HEK293 (cell line): ENCODE data around the gene SERPINA3.

ENCODE experiments used
- CTCF ChIA-PET: fragments of 350-600 bp; formaldehyde crosslinking; extraction: SDS; loops from one replicate; lab custom pipeline; 2021; ENCODE audit warnings: antibody characterized with exemption; lab: Yijun Ruan, JAX
- POLR2A ChIA-PET: fragments of 300-600 bp; formaldehyde crosslinking; extraction: SDS; loops from one replicate; lab custom pipeline; 2020; ENCODE audit warnings: antibody characterized with exemption, inconsistent platforms; lab: Yijun Ruan, JAX
- H3K27ac ChIP-seq: fragments of 200-500 bp; sonication (Bioruptor generic); 2 replicates; pipeline ENCODE4 v1.5.1; 2014; ENCODE audit warnings: low read depth, low read length, control low read depth, inconsistent platforms; ENCODE audit errors: extremely low read depth
- H3K36me3 ChIP-seq, 2 experiments: fragments of 200-500 bp in 1 of 2; sonication (Bioruptor generic) in 1 of 2; 1 replicate in 1 of 2; 2 replicates in 1 of 2; pipeline ENCODE4 v1.5.1; 2014 to 2017; ENCODE audit warnings: inconsistent platforms in 2 of 2, low read length in 2 of 2; ENCODE audit not compliant: control insufficient read depth in 2 of 2, insufficient read depth in 1 of 2
- H3K4me1 ChIP-seq: fragments of 200-500 bp; sonication (Bioruptor generic); 2 replicates; pipeline ENCODE4 v1.5.1; 2014; ENCODE audit warnings: mild to moderate bottlenecking, low read length, inconsistent platforms; ENCODE audit not compliant: control insufficient read depth, insufficient read depth
- H3K4me3 ChIP-seq: 2 replicates; pipeline ENCODE4 v1.5.1; 2011; ENCODE audit warnings: low read depth, mild to moderate bottlenecking, control low read depth, low read length, moderate library complexity
- H3K9me3 ChIP-seq: fragments of 200-500 bp; sonication (Bioruptor generic); 2 replicates; pipeline ENCODE4 v1.5.1; 2014; ENCODE audit warnings: low read depth, low read length, inconsistent platforms; ENCODE audit not compliant: control insufficient read depth, insufficient read depth
- GLIS2 ChIP-seq: fragments of 450-650 bp; formaldehyde crosslinking; IDR thresholded peaks from 2 replicates; pipeline ENCODE4 v1.5.1; 2016; ENCODE audit warnings: missing biosample characterization, missing genetic modification characterization
- IKZF3 ChIP-seq: fragments of 450-650 bp; IDR thresholded peaks from 2 replicates; pipeline ENCODE4 v1.5.0; 2018; ENCODE audit warnings: missing biosample characterization, mild to moderate bottlenecking, missing genetic modification characterization, moderate library complexity
- KLF10 ChIP-seq: fragments of 450-650 bp; IDR thresholded peaks from 2 replicates; pipeline ENCODE4 v1.5.1; 2018; ENCODE audit warnings: missing biosample characterization, mild to moderate bottlenecking, missing genetic modification characterization
- MYNN ChIP-seq: fragments of 450-650 bp; formaldehyde crosslinking; IDR thresholded peaks from 2 replicates; pipeline ENCODE4 v1.5.1; 2016; ENCODE audit warnings: missing biosample characterization, missing genetic modification characterization, borderline replicate concordance
- OSR2 ChIP-seq: fragments of 450-650 bp; formaldehyde crosslinking; IDR thresholded peaks from 2 replicates; pipeline ENCODE4 v1.5.1; 2016; ENCODE audit warnings: missing biosample characterization, missing genetic modification characterization
- PRDM6 ChIP-seq: fragments of 450-650 bp; formaldehyde crosslinking; IDR thresholded peaks from 2 replicates; pipeline ENCODE4 v1.5.1; 2017; ENCODE audit warnings: missing biosample characterization, missing genetic modification characterization
- TSHZ1 ChIP-seq: fragments of 450-650 bp; formaldehyde crosslinking; IDR thresholded peaks from 2 replicates; pipeline ENCODE4 v1.5.1; 2016; ENCODE audit warnings: missing biosample characterization, missing genetic modification characterization, borderline replicate concordance
- ZBTB1 ChIP-seq: fragments of 450-650 bp; formaldehyde crosslinking; IDR thresholded peaks from 2 replicates; pipeline ENCODE4 v1.5.1; 2016; ENCODE audit warnings: missing biosample characterization, missing genetic modification characterization
- ZBTB17 ChIP-seq: fragments of 450-650 bp; formaldehyde crosslinking; IDR thresholded peaks from 2 replicates; pipeline ENCODE4 v1.5.1; 2016; ENCODE audit warnings: missing biosample characterization, missing genetic modification characterization
- ZBTB21 ChIP-seq: fragments of 450-650 bp; formaldehyde crosslinking; IDR thresholded peaks from 2 replicates; pipeline ENCODE4 v1.5.1; 2017; ENCODE audit warnings: missing biosample characterization, missing genetic modification characterization
- ZEB2 ChIP-seq: fragments of 450-650 bp; formaldehyde crosslinking; IDR thresholded peaks from 2 replicates; pipeline ENCODE4 v1.5.1; 2016; ENCODE audit warnings: missing biosample characterization, missing genetic modification characterization
- ZFP41 ChIP-seq: fragments of 450-650 bp; formaldehyde crosslinking; IDR thresholded peaks from 2 replicates; pipeline ENCODE4 v1.5.1; 2016; ENCODE audit warnings: missing biosample characterization, missing genetic modification characterization, borderline replicate concordance
- ZNF140 ChIP-seq: fragments of 450-650 bp; formaldehyde crosslinking; IDR thresholded peaks from 2 replicates; pipeline ENCODE4 v1.5.1; 2016; ENCODE audit warnings: missing biosample characterization, missing genetic modification characterization
- ZNF146 ChIP-seq: fragments of 450-650 bp; formaldehyde crosslinking; IDR thresholded peaks from 2 replicates; pipeline ENCODE4 v1.5.1; 2016; ENCODE audit warnings: missing biosample characterization, missing genetic modification characterization
- ZNF169 ChIP-seq: fragments of 450-650 bp; formaldehyde crosslinking; IDR thresholded peaks from 2 replicates; pipeline ENCODE4 v1.5.1; 2016; ENCODE audit warnings: missing biosample characterization, missing genetic modification characterization
- ZNF202 ChIP-seq: fragments of 450-650 bp; formaldehyde crosslinking; IDR thresholded peaks from 2 replicates; pipeline ENCODE4 v1.5.1; 2016; ENCODE audit warnings: missing biosample characterization, missing genetic modification characterization, borderline replicate concordance
- ZNF211 ChIP-seq: fragments of 450-650 bp; formaldehyde crosslinking; IDR thresholded peaks from 2 replicates; pipeline ENCODE4 v1.5.1; 2016; ENCODE audit warnings: low read depth, missing biosample characterization, missing genetic modification characterization
- ZNF214 ChIP-seq: fragments of 450-650 bp; formaldehyde crosslinking; IDR thresholded peaks from 2 replicates; pipeline ENCODE4 v1.5.1; 2017; ENCODE audit warnings: missing biosample characterization, mild to moderate bottlenecking, missing genetic modification characterization, borderline replicate concordance
- ZNF311 ChIP-seq: fragments of 450-650 bp; formaldehyde crosslinking; IDR thresholded peaks from 2 replicates; pipeline ENCODE4 v1.5.1; 2017; ENCODE audit warnings: missing biosample characterization, missing genetic modification characterization, borderline replicate concordance
- ZNF404 ChIP-seq: fragments of 450-650 bp; formaldehyde crosslinking; IDR thresholded peaks from 2 replicates; pipeline ENCODE4 v1.5.1; 2017; ENCODE audit warnings: missing biosample characterization, missing genetic modification characterization
- ZNF510 ChIP-seq: fragments of 450-650 bp; formaldehyde crosslinking; IDR thresholded peaks from 2 replicates; pipeline ENCODE4 v1.5.1; 2018; ENCODE audit warnings: mild to moderate bottlenecking, missing genetic modification characterization, missing biosample characterization; ENCODE audit not compliant: insufficient replicate concordance
- ZNF544 ChIP-seq: fragments of 450-650 bp; formaldehyde crosslinking; IDR thresholded peaks from 2 replicates; pipeline ENCODE4 v1.5.0; 2017; ENCODE audit warnings: missing biosample characterization, missing genetic modification characterization
- ZNF585B ChIP-seq: fragments of 450-650 bp; formaldehyde crosslinking; IDR thresholded peaks from 2 replicates; pipeline ENCODE4 v1.5.1; 2016; ENCODE audit warnings: missing biosample characterization, missing genetic modification characterization
- ZNF600 ChIP-seq: fragments of 450-650 bp; formaldehyde crosslinking; IDR thresholded peaks from 2 replicates; pipeline ENCODE4 v1.5.1; 2016; ENCODE audit warnings: missing biosample characterization, missing genetic modification characterization
- ZNF624 ChIP-seq: fragments of 450-650 bp; formaldehyde crosslinking; IDR thresholded peaks from 2 replicates; pipeline ENCODE4 v1.5.1; 2017; ENCODE audit warnings: missing biosample characterization, missing genetic modification characterization
- ZNF692 ChIP-seq: fragments of 450-650 bp; formaldehyde crosslinking; IDR thresholded peaks from 2 replicates; pipeline ENCODE4 v1.5.1; 2016; ENCODE audit warnings: missing biosample characterization, missing genetic modification characterization
- ZNF704 ChIP-seq: fragments of 450-650 bp; formaldehyde crosslinking; IDR thresholded peaks from 2 replicates; pipeline ENCODE4 v1.5.1; 2016; ENCODE audit warnings: missing biosample characterization, missing genetic modification characterization
- ZNF707 ChIP-seq: fragments of 450-650 bp; formaldehyde crosslinking; IDR thresholded peaks from 2 replicates; pipeline ENCODE4 v1.5.1; 2016; ENCODE audit warnings: missing biosample characterization, missing genetic modification characterization
- ZNF830 ChIP-seq: fragments of 450-650 bp; IDR thresholded peaks from 2 replicates; pipeline ENCODE4 v1.5.0; 2018; ENCODE audit warnings: missing biosample characterization, missing genetic modification characterization, low read depth, mild to moderate bottlenecking, moderate library complexity
- ZSCAN16 ChIP-seq: fragments of 450-650 bp; formaldehyde crosslinking; IDR thresholded peaks from 2 replicates; pipeline ENCODE4 v1.5.1; 2016; ENCODE audit warnings: missing biosample characterization, missing genetic modification characterization

SERPINA3 gene

GRCh38 chr14:94640721-94641631 lies 28.8 kb downstream of the SERPINA3 start:
- H3K4me3 ChIP-seq, result no peak overlapping the region
- no peaks in the 10 kb centered on the region for H3K4me1 ChIP-seq
- TF ChIP-seq ZNF311 (tag by site-specific recombination) (no peak), ZNF202 (no peak), ZNF214 (tag by site-specific recombination) (no peak), ZNF211 (no peak), ZNF830 (tag by site-specific recombination) (no peak), ZNF692 (tag by site-specific recombination) (no peak), ZNF624 (tag by site-specific recombination) (no peak), ZBTB21 (no peak), ZFP41 (tag by site-specific recombination) (no peak), ZNF704 (tag by site-specific recombination) (no peak), ZNF600 (tag by site-specific recombination) (no peak), TSHZ1 (tag by site-specific recombination) (no peak), ZNF544 (tag by site-specific recombination) (no peak), OSR2 (tag by site-specific recombination) (no peak), ZNF146 (no peak), ZNF404 (tag by site-specific recombination) (no peak)
- H3K9me3 ChIP-seq, result no peaks in the 10 kb centered on the region
- CTCF ChIA-PET, result no interaction called here
- no peak overlapping the region for H3K27ac ChIP-seq
- POLR2A ChIA-PET, result no interaction called here
- H3K36me3 ChIP-seq, result no peaks in the 10 kb centered on the region

- Histone ChIP-seq H3K9me3 (no peaks in the 10 kb centered on the region), H3K27ac (no peak overlapping the region), H3K36me3 (no peaks in the 10 kb centered on the region), H3K4me1 (no peaks in the 10 kb centered on the region), H3K4me3 (no peak overlapping the region)
- ChIA-PET POLR2A (no interaction called here), CTCF (interaction anchor here (0.6 kb wide), 1 partner anchor 25 kb away, joined by 3 read pairs; no protein-coding TSS in a partner anchor)
- TF ChIP-seq ZNF510, result no peak
- no peak for TF ChIP-seq PRDM6 (tag by site-specific recombination)
- TF ChIP-seq ZNF404 (tag by site-specific recombination), result no peak
- TF ChIP-seq ZEB2 (tag by site-specific recombination), result no peak
- no peak for TF ChIP-seq GLIS2 (tag by site-specific recombination)
- no peak for TF ChIP-seq ZNF585B (tag by site-specific recombination)
- TF ChIP-seq KLF10 (tag by site-specific recombination), result no peak
- TF ChIP-seq ZNF169 (tag by site-specific recombination), result no peak
- no peak for TF ChIP-seq MYNN (tag by site-specific recombination)
- TF ChIP-seq ZNF140 (tag by site-specific recombination), result no peak
- no peak for TF ChIP-seq IKZF3 (tag by site-specific recombination)
- no peak for TF ChIP-seq ZBTB17 (tag by site-specific recombination)
- no peak for TF ChIP-seq ZNF707 (tag by site-specific recombination)
- no peak for TF ChIP-seq ZBTB1 (tag by site-specific recombination)
- TF ChIP-seq ZSCAN16, result no peak
Measured at GRCh38 chr14:94641632-94641955, 29.4 kb downstream of the SERPINA3 start.
